BE2C (cell line): ENCODE results near the gene ERCC6L. TPM values are rescaled to one million over a fixed set of nuclear protein-coding genes. Genes with fewer than 3 reads are reported as not detected.

Experiments
- DNase-seq: peaks from one replicate; pipeline ENCODE4 v3.0.0-alpha.2; 2020
- H3K27me3 ChIP-seq: fragments of 250-450 bp; sonication (Bioruptor Pico); 2 replicates; pipeline ENCODE4 v1.5.1; 2020; ENCODE audit warnings: mild to moderate bottlenecking
- H3K36me3 ChIP-seq: fragments of 250-450 bp; sonication (Bioruptor Pico); 2 replicates; pipeline ENCODE4 v1.5.1; 2020; ENCODE audit warnings: mild to moderate bottlenecking
- H3K4me1 ChIP-seq: fragments of 250-450 bp; sonication (Bioruptor Pico); 2 replicates; pipeline ENCODE4 v1.5.1; 2020
- H3K4me3 ChIP-seq: 2 replicates; pipeline ENCODE4 v1.5.1; 2011; ENCODE audit warnings: low read depth, low read length
- H3K9me3 ChIP-seq: fragments of 250-450 bp; sonication (Bioruptor Pico); 2 replicates; pipeline ENCODE4 v1.5.1; 2020
- CTCF ChIP-seq: IDR thresholded peaks from 2 replicates; pipeline ENCODE4 v1.5.1; 2012; ENCODE audit warnings: mild to moderate bottlenecking, low read depth, low read length
- polyA plus RNA-seq: library from polyadenylated mRNA; unstranded; fragments of >200 nt; gene quantifications from one replicate; pipeline ENCODE4 v1.2.1, GENCODE V29; 2012; ENCODE audit warnings: low read depth, missing spikeins; ENCODE audit not compliant: insufficient read length, insufficient read depth

The ERCC6L gene
- 0.82 TPM for polyA plus RNA-seq

- peak; percentile 93 for DNase-seq
- peak within 1 kb of the TSS; percentile 77 for H3K4me3 ChIP-seq
- no peaks in the 10 kb centered on the region for H3K36me3 ChIP-seq
- no peak for TF ChIP-seq CTCF
- H3K9me3 ChIP-seq, result no peaks in the 10 kb centered on the region
- H3K27me3 ChIP-seq, result no peaks in the 10 kb centered on the region
- no peaks in the 10 kb centered on the region for H3K4me1 ChIP-seq
These were observed at the start of gene ERCC6L for GRCh38 chrX:72238721-72239475. Gene ERCC6L (minus strand): TSS chrX:72239027. CDS start chrX:72238911, 116 bp downstream.

GRCh38 chrX:72282302-72282701 is 43.5 kb upstream of the ERCC6L start:
- Histone ChIP-seq H3K4me1 (no peaks in the 10 kb centered on the region), H3K36me3 (no peaks in the 10 kb centered on the region), H3K4me3 (no peak overlapping the region), H3K27me3 (no peaks in the 10 kb centered on the region), H3K9me3 (no peaks in the 10 kb centered on the region)
- no peak for TF ChIP-seq CTCF
- DNase-seq, result no peak

GRCh38 chrX:72280321-72280845 is 41.6 kb upstream of the ERCC6L start:
- no peak overlapping the region for H3K4me3 ChIP-seq
- no peaks in the 10 kb centered on the region for H3K9me3 ChIP-seq
- no peaks in the 10 kb centered on the region for H3K27me3 ChIP-seq
- H3K36me3 ChIP-seq, result peaks cover 14% of the 10 kb centered on the region
- no peak for TF ChIP-seq CTCF
- H3K4me1 ChIP-seq, result no peaks in the 10 kb centered on the region
- DNase-seq, result no peak

GRCh38 chrX:72276478-72276953 is 37.7 kb upstream of the ERCC6L start:
- H3K9me3 ChIP-seq, result no peaks in the 10 kb centered on the region
- peaks cover 51% of the 10 kb centered on the region for H3K36me3 ChIP-seq
- DNase-seq, result peak; percentile 7
- H3K4me3 ChIP-seq, result peak overlapping the region; percentile 90
- H3K4me1 ChIP-seq, result no peaks in the 10 kb centered on the region
- TF ChIP-seq CTCF, result no peak
- H3K27me3 ChIP-seq, result no peaks in the 10 kb centered on the region

- H3K36me3 ChIP-seq, result peaks cover 69% of the 10 kb centered on the region
- H3K4me3 ChIP-seq, result peak overlapping the region; percentile 90
- H3K4me1 ChIP-seq, result no peaks in the 10 kb centered on the region
- H3K9me3 ChIP-seq, result no peaks in the 10 kb centered on the region
- H3K27me3 ChIP-seq, result no peaks in the 10 kb centered on the region
- DNase-seq, result no peak
- no peak for TF ChIP-seq CTCF
These were observed 35.7 kb upstream of the ERCC6L start for GRCh38 chrX:72274526-72274925.

GRCh38 chrX:72273718-72274117 is 34.9 kb upstream of the ERCC6L start:
- peaks cover 77% of the 10 kb centered on the region for H3K36me3 ChIP-seq
- no peaks in the 10 kb centered on the region for H3K9me3 ChIP-seq
- H3K4me1 ChIP-seq, result no peaks in the 10 kb centered on the region
- H3K27me3 ChIP-seq, result no peaks in the 10 kb centered on the region
- H3K4me3 ChIP-seq, result peak overlapping the region; percentile 90
- no peak for DNase-seq
- no peak for TF ChIP-seq CTCF
